Thymus (tissue), 11 donors: ENCODE results near the gene SACS. TPM values are rescaled to one million over a fixed set of nuclear protein-coding genes. Genes with fewer than 3 reads are reported as not detected.
"Not testable (repeated sequence)": the region's sequence is repeated elsewhere in the genome, so short reads cannot be mapped to it uniquely, and the experiment has no call there.

Experiments
- DNase-seq, 9 donors: peaks; one replicate each; pipeline ENCODE4 v3.0.0-alpha.2; 2013; ENCODE audit warnings: low spot score in 9 of 9, low read depth in 6 of 9, missing footprints in 1 of 9
- H3K27ac ChIP-seq, 2 donors: one replicate each; pipeline ENCODE4 v1.5.1; 2013; ENCODE audit warnings: control low read depth in 1 of 2, low read depth in 1 of 2, low read length in 1 of 2, mild to moderate bottlenecking in 1 of 2, moderate library complexity in 1 of 2
- H3K27me3 ChIP-seq, 2 donors: one replicate each; pipeline ENCODE4 v1.5.1; 2013; ENCODE audit warnings: low read length in 1 of 2; ENCODE audit not compliant: control insufficient read depth in 2 of 2, insufficient read depth in 1 of 2
- H3K36me3 ChIP-seq, 2 donors: one replicate each; pipeline ENCODE4 v1.5.1; 2013; ENCODE audit warnings: low read length in 1 of 2, mild to moderate bottlenecking in 1 of 2, moderate library complexity in 1 of 2; ENCODE audit not compliant: control insufficient read depth in 2 of 2, insufficient read depth in 2 of 2
- H3K4me1 ChIP-seq, 2 donors: one replicate each; pipeline ENCODE4 v1.5.1; 2013; ENCODE audit warnings: low read length in 2 of 2; ENCODE audit not compliant: control insufficient read depth in 2 of 2, insufficient read depth in 2 of 2
- H3K4me3 ChIP-seq, 2 donors: one replicate each; pipeline ENCODE4 v1.5.1; 2013; ENCODE audit warnings: low read length in 2 of 2, control low read depth in 1 of 2, mild to moderate bottlenecking in 1 of 2
- H3K9me3 ChIP-seq, 2 donors: one replicate each; pipeline ENCODE4 v1.5.1; 2013; ENCODE audit warnings: low read length in 1 of 2, mild to moderate bottlenecking in 1 of 2; ENCODE audit not compliant: control insufficient read depth in 2 of 2, insufficient read depth in 1 of 2
- WGBS: extraction: QIAGEN DNeasy Blood & Tissue Kit; methylation state at CpG from one replicate; pipeline ENCODE4 v1.1.7; 2013; 5-methylcytosine and 5-hydroxymethylcytosine counted together
- polyA plus RNA-seq: library from polyadenylated mRNA; stranded (reverse); fragments of 200-250 nt; gene quantifications from one replicate; pipeline ENCODE4 v1.2.3, GENCODE V29; 2013
- total RNA-seq: library from RNA; stranded (reverse); fragments of 120-200 nt; gene quantifications from one replicate; pipeline ENCODE4 v1.2.4, GENCODE V29; 2013
- donor health status: healthy.

The SACS gene
- total and polyA plus RNA-seq, 2 donors = 8.1 to 11.4 TPM

DNA sequence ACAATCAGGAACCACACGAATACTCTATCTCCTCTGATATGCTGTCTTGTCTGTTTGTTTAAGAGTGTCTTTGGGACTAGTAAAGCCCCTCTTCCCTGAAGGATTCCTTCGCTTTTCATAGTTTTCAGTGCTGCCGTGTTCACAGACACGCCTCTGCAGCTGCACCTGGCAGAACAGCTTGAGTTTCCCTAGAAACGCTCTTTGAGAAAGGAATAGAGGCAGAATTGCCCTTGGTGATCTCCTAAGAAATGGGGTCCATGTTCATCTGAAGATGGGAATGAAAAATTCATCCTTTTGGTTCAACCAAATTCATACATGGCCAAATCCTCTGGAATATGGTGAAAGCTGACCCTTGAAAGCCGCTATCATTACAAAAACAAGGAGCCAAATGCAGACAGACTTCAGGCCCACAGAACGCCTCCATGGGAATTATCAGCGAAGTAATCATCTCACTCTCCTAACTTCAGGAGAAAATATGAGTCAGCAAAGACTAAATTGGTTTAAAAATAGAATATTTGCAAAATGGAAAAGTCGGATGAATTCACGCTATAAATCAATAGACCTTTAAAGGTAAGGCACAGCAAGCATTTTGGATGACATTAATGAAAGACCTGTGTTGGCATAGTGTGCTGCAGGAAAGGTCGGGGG lies 5.5 kb downstream of the SACS start:
- H3K36me3 ChIP-seq = no peaks in the 10 kb centered on the region
- peak overlapping the region; percentile 31 to 42 for H3K27ac ChIP-seq
- H3K4me1 ChIP-seq = no peaks in the 10 kb centered on the region
- no peaks in the 10 kb centered on the region for H3K9me3 ChIP-seq
- DNase-seq = no peak
- no peak overlapping the region for H3K4me3 ChIP-seq
- 92% methylated on average over 11 of the region's 11 CpGs for WGBS
- peaks cover 7 to 15% of the 10 kb centered on the region in 2 donors for H3K27me3 ChIP-seq

DNA sequence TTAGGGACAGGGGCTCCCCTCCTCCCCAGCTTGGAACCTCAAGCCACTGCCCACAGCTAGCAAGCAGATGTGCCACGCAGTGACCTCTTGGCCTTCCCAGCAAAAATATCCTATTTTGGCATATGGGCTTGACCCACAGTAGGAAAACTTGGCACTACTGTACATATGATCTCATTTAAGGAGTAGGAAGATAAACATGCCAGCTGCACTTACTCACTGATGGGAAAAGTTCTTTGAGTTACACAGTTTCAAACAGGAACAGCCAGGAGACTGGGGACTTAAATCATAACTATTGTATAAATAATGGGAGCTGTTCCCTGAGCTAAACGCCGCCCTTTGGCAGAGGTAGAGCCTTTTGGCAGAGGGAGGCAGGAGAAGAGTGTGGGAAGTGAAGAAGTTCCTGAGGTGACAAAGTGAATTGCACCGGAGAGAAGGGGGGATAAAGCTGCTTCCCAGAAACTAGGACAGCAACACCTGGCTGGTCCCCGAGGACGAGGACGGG lies 6.1 kb downstream of the SACS start:
- H3K36me3 ChIP-seq = no peaks in the 10 kb centered on the region
- no peak overlapping the region for H3K4me3 ChIP-seq
- peaks cover 2 to 11% of the 10 kb centered on the region in 2 donors for H3K27me3 ChIP-seq
- H3K9me3 ChIP-seq = no peaks in the 10 kb centered on the region
- DNase-seq = no peak
- peak overlapping the region; percentile 31 to 42 for H3K27ac ChIP-seq
- 95% methylated on average over 7 of the region's 7 CpGs for WGBS
- no peaks in the 10 kb centered on the region for H3K4me1 ChIP-seq

DNA sequence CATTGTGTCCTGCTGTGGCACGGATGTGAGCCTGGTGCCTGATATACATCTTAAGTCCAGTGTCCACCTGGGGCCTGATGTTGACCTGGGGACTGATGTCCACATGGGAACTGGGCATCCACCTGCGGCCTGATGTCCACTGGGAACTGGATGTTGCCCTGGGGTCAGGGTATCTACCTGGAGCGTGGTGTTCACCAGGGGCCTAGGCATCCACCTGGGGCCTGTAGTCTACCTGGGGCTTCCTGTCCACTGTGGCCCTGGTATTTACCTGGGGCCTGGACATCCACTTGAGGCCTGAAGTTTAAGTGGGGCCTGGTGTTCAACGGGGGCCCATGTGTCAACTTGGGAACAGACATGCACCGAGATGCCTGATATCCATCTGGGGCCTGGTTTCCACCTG lies 11.9 kb downstream of the SACS start:
- Histone ChIP-seq H3K27me3 (no peaks in the 10 kb centered on the region), H3K4me3 (no peak overlapping the region), H3K4me1 (no peaks in the 10 kb centered on the region), H3K36me3 (no peaks in the 10 kb centered on the region), H3K9me3 (no peaks in the 10 kb centered on the region), H3K27ac (no peak overlapping the region)
- 98% methylated on average over 5 of the region's 5 CpGs for WGBS
- no peak for DNase-seq

DNA sequence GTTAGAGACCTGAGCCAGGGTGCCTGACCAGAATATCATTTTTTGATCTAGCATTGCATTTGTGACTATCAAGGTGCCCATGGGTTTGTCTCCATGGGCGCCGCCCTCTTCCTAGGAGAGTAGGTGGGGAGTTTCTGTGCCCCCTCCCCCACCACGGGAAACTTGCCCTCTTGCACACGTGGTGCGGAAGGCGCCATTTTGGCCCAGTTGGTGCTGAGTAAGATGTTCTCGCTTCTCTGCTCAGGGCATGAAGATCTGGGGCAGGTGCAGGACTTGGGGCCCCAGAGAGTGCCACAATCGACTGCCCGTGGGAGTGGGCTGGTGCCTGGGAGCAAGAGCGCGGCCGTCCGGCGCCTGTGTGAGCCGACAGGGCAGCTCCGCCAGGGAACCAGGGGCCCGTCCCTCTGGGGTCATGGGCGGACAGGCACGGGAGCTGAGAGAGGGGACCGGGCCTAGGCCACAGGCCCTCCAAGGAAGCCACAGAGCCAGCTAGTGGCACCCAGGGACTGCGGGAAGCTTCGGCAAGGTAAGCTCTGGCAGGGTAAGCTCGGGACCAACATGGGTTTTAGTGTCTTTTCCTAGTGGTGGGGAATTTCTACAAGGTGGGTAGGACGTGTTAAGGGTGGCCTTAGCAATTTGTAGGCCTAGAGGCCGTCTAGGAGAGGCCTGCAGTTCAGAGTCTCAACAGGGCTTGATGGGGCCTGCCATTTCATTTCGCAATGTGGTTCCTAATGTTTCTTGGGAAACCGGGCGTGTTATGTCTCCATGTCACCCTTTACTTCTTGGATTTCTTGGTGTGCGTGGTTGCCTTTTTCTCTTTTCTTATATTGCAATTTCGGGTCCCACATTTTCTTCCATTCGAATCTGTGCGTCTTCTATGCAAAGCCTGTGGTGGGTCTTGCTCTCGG lies 14.5 kb downstream of the SACS start:
- no peaks in the 10 kb centered on the region for H3K36me3 ChIP-seq
- DNase-seq = no peak
- H3K27ac ChIP-seq = no peak overlapping the region
- H3K9me3 ChIP-seq = no peaks in the 10 kb centered on the region
- no peaks in the 10 kb centered on the region for H3K4me1 ChIP-seq
- no peaks in the 10 kb centered on the region for H3K27me3 ChIP-seq
- no peak overlapping the region for H3K4me3 ChIP-seq
- 98% methylated on average over 33 of the region's 33 CpGs for WGBS

DNA sequence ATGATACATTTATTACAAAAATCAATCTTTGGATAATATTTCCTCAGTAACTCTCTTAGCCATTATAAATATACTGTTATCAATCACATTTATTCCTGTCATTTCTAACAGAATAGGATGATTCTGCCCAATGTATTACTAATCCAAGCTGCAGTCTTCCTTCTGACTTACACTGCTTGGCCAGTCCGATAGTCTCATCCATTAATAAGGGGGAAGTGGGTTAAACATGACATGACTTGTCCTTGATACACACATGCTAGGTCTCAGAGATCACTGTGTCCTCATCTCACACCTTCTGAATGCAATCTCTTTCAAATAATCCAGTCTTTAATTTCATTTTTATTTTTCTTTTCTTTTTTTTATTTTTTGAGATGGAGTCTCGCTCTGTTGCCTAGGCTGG lies 18.8 kb downstream of the SACS start:
- no peaks in the 10 kb centered on the region for H3K9me3 ChIP-seq
- H3K36me3 ChIP-seq = no peaks in the 10 kb centered on the region
- H3K27me3 ChIP-seq = no peaks in the 10 kb centered on the region
- WGBS = 93% methylated on average over 2 of the region's 2 CpGs
- H3K4me3 ChIP-seq = no peak overlapping the region
- H3K4me1 ChIP-seq = no peaks in the 10 kb centered on the region
- no peak overlapping the region for H3K27ac ChIP-seq
- DNase-seq = no peak

DNA sequence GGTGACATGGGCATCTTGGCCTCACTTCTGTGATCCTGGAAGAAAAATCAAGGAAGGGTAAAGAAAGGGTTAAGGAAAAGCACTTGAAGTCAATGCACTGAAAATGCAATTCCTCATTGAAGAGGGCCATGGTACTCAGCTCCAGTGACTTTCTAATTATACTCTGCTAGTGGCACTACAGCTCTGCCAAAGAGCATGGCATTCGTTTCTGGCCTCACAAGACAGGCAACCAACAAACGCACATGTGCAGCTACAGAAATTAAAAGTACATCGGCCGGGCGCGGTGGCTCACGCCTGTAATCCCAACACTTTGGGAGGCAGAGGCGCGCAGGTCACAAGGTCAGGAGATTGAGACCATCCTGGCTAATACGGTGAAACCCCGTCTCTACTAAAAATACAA lies 21.8 kb downstream of the SACS start:
- Histone ChIP-seq H3K4me3 (no peak overlapping the region), H3K36me3 (no peaks in the 10 kb centered on the region), H3K27me3 (no peaks in the 10 kb centered on the region), H3K27ac (no peak overlapping the region), H3K9me3 (no peaks in the 10 kb centered on the region), H3K4me1 (no peaks in the 10 kb centered on the region)
- 97% methylated on average over 11 of the region's 11 CpGs for WGBS
- no peak for DNase-seq

DNA sequence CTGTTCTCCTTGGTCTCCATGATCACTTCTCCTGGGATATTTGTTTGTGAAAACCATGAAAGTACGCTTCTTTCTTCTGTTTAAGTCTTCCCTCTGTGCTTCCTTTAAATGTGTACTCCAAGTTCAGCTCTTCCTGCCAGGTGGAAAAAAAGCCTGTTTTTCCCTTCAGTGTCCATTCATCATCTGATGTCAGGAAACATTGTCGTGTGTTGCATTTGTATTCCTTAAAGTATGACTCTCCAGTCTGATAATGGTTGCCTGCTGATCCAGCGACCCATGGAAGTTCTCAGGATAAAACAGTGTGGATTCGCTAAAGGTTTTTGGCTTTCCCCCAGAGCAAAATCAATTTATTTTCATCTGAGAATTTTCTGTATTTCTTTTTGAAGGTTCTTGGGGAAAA lies 22.3 kb downstream of the SACS start:
- H3K27me3 ChIP-seq = no peaks in the 10 kb centered on the region
- H3K36me3 ChIP-seq = no peaks in the 10 kb centered on the region
- DNase-seq = no peak
- no peak overlapping the region for H3K4me3 ChIP-seq
- H3K27ac ChIP-seq = no peak overlapping the region
- no peaks in the 10 kb centered on the region for H3K9me3 ChIP-seq
- no peaks in the 10 kb centered on the region for H3K4me1 ChIP-seq
- 82% methylated on average over 4 of the region's 4 CpGs for WGBS

DNA sequence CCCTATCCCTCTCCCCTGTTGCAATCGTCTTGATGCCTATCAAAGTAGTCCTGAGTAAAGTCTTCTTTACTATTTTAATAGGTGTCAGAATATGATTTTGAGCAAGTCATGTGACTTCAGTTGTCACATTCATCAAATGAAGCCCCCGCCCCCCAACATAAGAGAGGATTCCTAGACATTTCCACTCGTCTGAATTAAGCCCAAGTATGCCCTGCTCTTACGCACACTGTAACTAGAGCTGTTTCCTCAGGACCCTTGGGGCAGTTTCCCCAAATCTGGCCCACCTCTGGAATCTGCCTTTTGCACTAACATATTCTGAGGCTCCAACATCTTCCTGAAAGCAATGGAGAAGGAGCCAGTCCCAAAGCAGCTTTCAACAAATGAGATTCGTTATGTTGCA lies 25.5 kb downstream of the SACS start:
- Histone ChIP-seq H3K36me3 (no peaks in the 10 kb centered on the region), H3K27ac (no peak overlapping the region), H3K9me3 (no peaks in the 10 kb centered on the region), H3K4me1 (no peaks in the 10 kb centered on the region), H3K4me3 (no peak overlapping the region), H3K27me3 (no peaks in the 10 kb centered on the region)
- no peak for DNase-seq
- WGBS = 95% methylated on average over 5 of the region's 5 CpGs

DNA sequence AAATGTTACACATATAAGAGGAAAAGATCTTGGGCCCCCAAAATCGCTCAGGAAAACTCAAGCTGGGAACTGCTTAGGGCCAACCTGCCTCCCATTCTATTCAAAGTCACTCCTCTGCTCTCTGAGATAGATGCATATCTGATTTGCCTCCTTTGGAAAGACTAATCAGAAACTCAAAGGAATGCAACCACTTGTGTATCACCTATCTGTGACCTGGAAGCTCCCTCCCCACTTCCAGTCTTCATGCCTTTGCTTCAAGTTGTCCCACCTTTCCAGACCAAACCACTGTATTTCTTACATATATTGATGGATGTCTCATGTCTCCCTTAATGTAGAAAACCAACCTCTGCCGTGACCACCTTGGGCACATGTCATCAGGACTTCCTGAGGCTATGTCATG lies 32.3 kb downstream of the SACS start:
- not testable (repeated sequence) for H3K27ac ChIP-seq, H3K9me3 ChIP-seq, H3K4me1 ChIP-seq, H3K4me3 ChIP-seq, H3K36me3 ChIP-seq, H3K27me3 ChIP-seq, DNase-seq
- WGBS = 98% methylated on average over 2 of the region's 2 CpGs
